Omental fat pad (tissue), 4 donors: ENCODE results near the gene CLEC2A. TPM values are rescaled to one million over a fixed set of nuclear protein-coding genes. Genes with fewer than 3 reads are reported as not detected.
A peak's percentile ranks its signal among the peaks of the same experiment; 100 is the strongest.

Source experiments
- ATAC-seq: fragments of 150-250 bp; one replicate; pipeline ENCODE4 v1.9.1; 2016; ENCODE audit warnings: mild to moderate bottlenecking, moderate library complexity; ENCODE audit not compliant: low FRiP score
- DNase-seq: peaks from one replicate; pipeline ENCODE4 v3.0.0-alpha.2; 2019; ENCODE audit warnings: low spot score
- CTCF ChIP-seq, 3 donors: fragments of 450-650 bp; IDR thresholded peaks; one replicate each; pipeline ENCODE4 v1.5.1; 2016 to 2017; ENCODE audit warnings: antibody characterized with exemption in 3 of 3, mild to moderate bottlenecking in 3 of 3, moderate library complexity in 2 of 3
- total RNA-seq, 4 donors: library from RNA; depleted of rRNA; stranded (reverse); fragments of >200 nt; gene quantifications; one replicate each; pipeline ENCODE4 v1.1.0, GENCODE V29; 2016

The CLEC2A gene
- total RNA-seq, 4 donors from 2014 or later, result not detected

GRCh38 chr12:9872162-9872561 lies 60.0 kb downstream of the CLEC2A start:
- TF ChIP-seq CTCF (IDR thresholded peaks at IDR 0.05), result no peak
- ATAC-seq (no peak), DNase-seq (no peak)

GRCh38 chr12:9870286-9870866 lies 61.8 kb downstream of the CLEC2A start:
- DNase-seq (no peak), ATAC-seq (no peak)
- no peak for TF ChIP-seq CTCF (IDR thresholded peaks at IDR 0.05)

- ATAC-seq, result peak; percentile 93
- TF ChIP-seq CTCF (IDR thresholded peaks at IDR 0.05), result no peak
- no peak for DNase-seq
These were observed 62.6 kb downstream of the CLEC2A start, which contains the start of gene CLEC2B for GRCh38 chr12:9869307-9870161. TSS of gene CLEC2B (minus strand) at chr12:9869354.

- no peak for DNase-seq
- no peak for ATAC-seq
- TF ChIP-seq CTCF (IDR thresholded peaks at IDR 0.05), result no peak
These were observed 63.2 kb downstream of the CLEC2A start for GRCh38 chr12:9868951-9869306.

- TF ChIP-seq CTCF (IDR thresholded peaks at IDR 0.05), result no peak
- ATAC-seq (no peak), DNase-seq (no peak)
These were observed 63.8 kb downstream of the CLEC2A start for GRCh38 chr12:9868311-9868801.

GRCh38 chr12:9867531-9867930 lies 64.6 kb downstream of the CLEC2A start:
- DNase-seq (no peak), ATAC-seq (no peak)

More at GRCh38 chr12:9867531-9867930, 64.6 kb downstream of the CLEC2A start:
- no peak for TF ChIP-seq CTCF (IDR thresholded peaks at IDR 0.05)
